ENCODE measurements around the gene CD276. TPM values are rescaled to one million over a fixed set of nuclear protein-coding genes. Genes with fewer than 3 reads are reported as not detected.
"Not testable (repeated sequence)": the region's sequence is repeated elsewhere in the genome, so short reads cannot be mapped to it uniquely, and the experiment has no call there.

Gene CD276
- total RNA-seq, 2 experiments from 2014 or later, result 0.71 to 1.8 TPM

GRCh38 chr15:73727330-73727976 lies 43.3 kb downstream of the CD276 start:
- ATAC-seq (ENCODE audit: low read depth), result no peak
- no peaks in the 10 kb centered on the region for H3K36me3 Mint-ChIP-seq
- no peak for DNase-seq
- H3K4me1 Mint-ChIP-seq, result no peaks in the 10 kb centered on the region
- POLR2A ChIA-PET, result no interaction called here
- H3K9me3 Mint-ChIP-seq, result no peaks in the 10 kb centered on the region
- peaks cover 12% of the 10 kb centered on the region for H3K27me3 Mint-ChIP-seq
- H3K27ac Mint-ChIP-seq, result no peak overlapping the region
- no peak overlapping the region for H3K4me3 Mint-ChIP-seq

- POLR2A ChIA-PET; H3K36me3 Mint-ChIP-seq; H3K4me3 Mint-ChIP-seq; H3K27me3 Mint-ChIP-seq; H3K9me3 Mint-ChIP-seq; H3K4me1 Mint-ChIP-seq; H3K27ac Mint-ChIP-seq; ATAC-seq (ENCODE audit: low read depth); DNase-seq: not testable (repeated sequence)
Measured at GRCh38 chr15:73732051-73732450, 47.9 kb downstream of the CD276 start.

GRCh38 chr15:73732930-73733329 lies 48.7 kb downstream of the CD276 start:
- Mint-ChIP-seq H3K27me3 (peaks cover 1% of the 10 kb centered on the region), H3K4me1 (no peaks in the 10 kb centered on the region), H3K4me3 (no peak overlapping the region), H3K27ac (no peak overlapping the region), H3K9me3 (no peaks in the 10 kb centered on the region), H3K36me3 (no peaks in the 10 kb centered on the region)
- POLR2A ChIA-PET, result no interaction called here
- DNase-seq (no peak), ATAC-seq (ENCODE audit: low read depth) (no peak)

GRCh38 chr15:73737535-73737934 lies 53.4 kb downstream of the CD276 start:
- Mint-ChIP-seq H3K27ac (no peak overlapping the region), H3K9me3 (no peaks in the 10 kb centered on the region), H3K4me3 (no peak overlapping the region), H3K4me1 (no peaks in the 10 kb centered on the region), H3K27me3 (no peaks in the 10 kb centered on the region), H3K36me3 (no peaks in the 10 kb centered on the region)
- POLR2A ChIA-PET, result no interaction called here
- no peak for ATAC-seq (ENCODE audit: low read depth)
- no peak for DNase-seq

GRCh38 chr15:73740152-73741048 lies 56.2 kb downstream of the CD276 start:
- Mint-ChIP-seq H3K4me1 (no peaks in the 10 kb centered on the region), H3K36me3 (no peaks in the 10 kb centered on the region), H3K9me3 (no peaks in the 10 kb centered on the region), H3K27ac (no peak overlapping the region), H3K4me3 (no peak overlapping the region), H3K27me3 (no peaks in the 10 kb centered on the region)
- POLR2A ChIA-PET, result no interaction called here
- no peak for ATAC-seq (ENCODE audit: low read depth)
- no peak for DNase-seq

- ATAC-seq (ENCODE audit: low read depth) (no peak), DNase-seq (no peak)
- Mint-ChIP-seq H3K27me3 (no peaks in the 10 kb centered on the region), H3K36me3 (no peaks in the 10 kb centered on the region), H3K27ac (no peak overlapping the region), H3K4me3 (no peak overlapping the region), H3K4me1 (no peaks in the 10 kb centered on the region), H3K9me3 (no peaks in the 10 kb centered on the region)
- POLR2A ChIA-PET, result no interaction called here
Measured at GRCh38 chr15:73741321-73741836, 57.2 kb downstream of the CD276 start.

- no peak for DNase-seq
- H3K36me3 Mint-ChIP-seq, result no peaks in the 10 kb centered on the region
Measured at GRCh38 chr15:73744293-73744692, 60.1 kb downstream of the CD276 start.

GRCh38 chr15:73745073-73745472 lies 60.9 kb downstream of the CD276 start:
- no peaks in the 10 kb centered on the region for H3K9me3 Mint-ChIP-seq
- H3K4me1 Mint-ChIP-seq, result no peaks in the 10 kb centered on the region
- H3K27ac Mint-ChIP-seq, result no peak overlapping the region
- no peaks in the 10 kb centered on the region for H3K36me3 Mint-ChIP-seq
- H3K4me3 Mint-ChIP-seq, result no peak overlapping the region
- peaks cover 15% of the 10 kb centered on the region for H3K27me3 Mint-ChIP-seq
- POLR2A ChIA-PET, result no interaction called here
- DNase-seq, result no peak
- no peak for ATAC-seq (ENCODE audit: low read depth)

More at GRCh38 chr15:73744293-73744692, 60.1 kb downstream of the CD276 start:
- Mint-ChIP-seq H3K9me3 (no peaks in the 10 kb centered on the region), H3K4me1 (no peaks in the 10 kb centered on the region), H3K27me3 (peaks cover 9% of the 10 kb centered on the region), H3K27ac (no peak overlapping the region), H3K4me3 (no peak overlapping the region)
- ATAC-seq (ENCODE audit: low read depth), result no peak
- POLR2A ChIA-PET, result no interaction called here

- Mint-ChIP-seq H3K9me3 (no peaks in the 10 kb centered on the region), H3K4me3 (no peak overlapping the region), H3K27me3 (peaks cover 24% of the 10 kb centered on the region), H3K27ac (no peak overlapping the region), H3K4me1 (no peaks in the 10 kb centered on the region), H3K36me3 (no peaks in the 10 kb centered on the region)
- no peak for DNase-seq
- POLR2A ChIA-PET, result no interaction called here
- no peak for ATAC-seq (ENCODE audit: low read depth)
Measured at GRCh38 chr15:73746261-73746660, 62.1 kb downstream of the CD276 start.

GRCh38 chr15:73746883-73747282 lies 62.7 kb downstream of the CD276 start:
- peaks cover 27% of the 10 kb centered on the region for H3K27me3 Mint-ChIP-seq
- no peaks in the 10 kb centered on the region for H3K9me3 Mint-ChIP-seq
- H3K4me3 Mint-ChIP-seq, result no peak overlapping the region
- H3K36me3 Mint-ChIP-seq, result no peaks in the 10 kb centered on the region
- no peaks in the 10 kb centered on the region for H3K4me1 Mint-ChIP-seq
- H3K27ac Mint-ChIP-seq, result no peak overlapping the region
- no peak for ATAC-seq (ENCODE audit: low read depth)
- DNase-seq, result no peak
- POLR2A ChIA-PET, result no interaction called here

GRCh38 chr15:73747847-73748590 lies 63.8 kb downstream of the CD276 start:
- DNase-seq (no peak), ATAC-seq (ENCODE audit: low read depth) (no peak)
- Mint-ChIP-seq H3K4me3 (no peak overlapping the region), H3K36me3 (no peaks in the 10 kb centered on the region), H3K27me3 (peaks cover 27% of the 10 kb centered on the region), H3K4me1 (no peaks in the 10 kb centered on the region), H3K9me3 (no peaks in the 10 kb centered on the region), H3K27ac (no peak overlapping the region)
- POLR2A ChIA-PET, result no interaction called here

GRCh38 chr15:73748730-73749129 lies 64.5 kb downstream of the CD276 start:
- Mint-ChIP-seq H3K4me3 (no peak overlapping the region), H3K9me3 (no peaks in the 10 kb centered on the region), H3K27ac (no peak overlapping the region), H3K27me3 (peaks cover 31% of the 10 kb centered on the region), H3K36me3 (no peaks in the 10 kb centered on the region), H3K4me1 (peaks cover 2% of the 10 kb centered on the region)
- POLR2A ChIA-PET, result no interaction called here
- DNase-seq (no peak), ATAC-seq (ENCODE audit: low read depth) (no peak)

GRCh38 chr15:73749533-73749932 lies 65.3 kb downstream of the CD276 start:
- Mint-ChIP-seq H3K4me3 (no peak overlapping the region), H3K27me3 (peaks cover 39% of the 10 kb centered on the region), H3K9me3 (no peaks in the 10 kb centered on the region), H3K4me1 (peaks cover 2% of the 10 kb centered on the region), H3K27ac (no peak overlapping the region), H3K36me3 (no peaks in the 10 kb centered on the region)
- DNase-seq (no peak), ATAC-seq (ENCODE audit: low read depth) (no peak)
- POLR2A ChIA-PET, result no interaction called here

Data from activated naive CD8-positive, alpha-beta T cell treated with anti-CD3 and anti-CD28 coated beads, Interleukin-2, amount 10 ng/mL, durations not matched to agents 7 days and 5 days (primary cell).